PC-9 (cell line): ENCODE data around the gene STX16. TPM values are rescaled to one million over a fixed set of nuclear protein-coding genes. Genes with fewer than 3 reads are reported as not detected.
A peak's percentile ranks its signal among the peaks of the same experiment; 100 is the strongest.

Source experiments
- BruUV-seq: library from RNA; stranded (reverse); fragments of 400-500 nt; replicated peaks from 2 replicates; lab custom pipeline; 2021; lab: Mats Ljungman, UMichigan
- CTCF ChIA-PET: fragments of 300-600 bp; sonication (Branson Sonifier 250); formaldehyde crosslinking; loops from one replicate; lab custom pipeline; 2022; ENCODE audit warnings: antibody characterized with exemption; lab: Charles Lee
- POLR2A ChIA-PET: fragments of 300-600 bp; sonication (Branson Sonifier 250); formaldehyde crosslinking; loops from one replicate; lab custom pipeline; 2022; ENCODE audit warnings: antibody characterized with exemption; ENCODE audit not compliant: unreplicated experiment; lab: Charles Lee
- DNase-seq, 2 experiments: peaks; one replicate each; pipeline versions ENCODE4 v3.0.0 to v3.0.0-alpha.2; 2015 to 2022; ENCODE audit warnings: mixed read lengths in 1 of 2
- H2AFZ ChIP-seq: fragments of 200-600 bp; sonication (generic); 2 replicates; pipeline ENCODE4 v1.8.1; 2017; ENCODE audit warnings: antibody characterized with exemption
- H3F3A ChIP-seq: fragments of 200-600 bp; sonication (generic); 2 replicates; pipeline ENCODE4 v1.8.1; 2017; ENCODE audit warnings: antibody characterized with exemption, mild to moderate bottlenecking, low read depth; ENCODE audit not compliant: insufficient read depth
- H3K27ac ChIP-seq: fragments of 200-600 bp; sonication (generic); 2 replicates; pipeline ENCODE4 v1.6.1; 2016; ENCODE audit warnings: mixed run types
- H3K27me3 ChIP-seq: fragments of 200-600 bp; sonication (generic); 2 replicates; pipeline ENCODE4 v1.6.1; 2016; ENCODE audit warnings: low read depth, mixed run types; ENCODE audit not compliant: insufficient read depth
- H3K36me3 ChIP-seq: fragments of 200-600 bp; sonication (generic); 2 replicates; pipeline ENCODE4 v1.6.1; 2016; ENCODE audit warnings: low read depth, mixed run types
- H3K4me1 ChIP-seq: fragments of 200-600 bp; sonication (generic); replicated peaks from 2 replicates; pipeline ENCODE4 v1.6.1; 2016; ENCODE audit warnings: mixed run types; ENCODE audit not compliant: insufficient read depth
- H3K4me2 ChIP-seq: fragments of 200-600 bp; sonication (generic); 2 replicates; pipeline ENCODE4 v1.6.1; 2017; ENCODE audit warnings: mixed run types
- H3K4me3 ChIP-seq: fragments of 200-600 bp; sonication (generic); 2 replicates; pipeline ENCODE4 v1.6.1; 2016; ENCODE audit warnings: mixed run types
- H3K79me2 ChIP-seq: fragments of 200-600 bp; sonication (generic); 2 replicates; pipeline ENCODE4 v1.6.1; 2017; ENCODE audit warnings: low read depth, mixed run types
- H3K9me2 ChIP-seq: fragments of 200-600 bp; sonication (generic); 2 replicates; pipeline ENCODE4 v1.8.1; 2017; ENCODE audit warnings: mild to moderate bottlenecking; ENCODE audit not compliant: insufficient read depth
- H3K9me3 ChIP-seq: fragments of 200-600 bp; sonication (generic); 2 replicates; pipeline ENCODE4 v1.8.1; 2016; ENCODE audit warnings: low read depth; ENCODE audit not compliant: insufficient read depth
- H4K20me1 ChIP-seq: fragments of 200-600 bp; sonication (generic); 2 replicates; pipeline ENCODE4 v1.8.1; 2017; ENCODE audit not compliant: insufficient read depth
- EZH2 ChIP-seq: fragments of 200-600 bp; sonication (generic); IDR thresholded peaks from 2 replicates; pipeline ENCODE4 v1.8.0; 2017; ENCODE audit warnings: antibody characterized with exemption, low read depth
- intact Hi-C: fragments of 100-400 bp; cut with micrococcal nuclease; formaldehyde crosslinking; loops from one replicate; pipeline ENCODE4 v1.10.0; 2022; ENCODE audit not compliant: unreplicated experiment
- total RNA-seq: library from RNA; stranded (reverse); gene quantifications from 2 replicates; pipeline ENCODE4 v1.2.3, GENCODE V29; 2021
- TF ChIP-seq, protein P1 (sequence below): fragments of 200-600 bp; sonication (generic); conservative IDR thresholded peaks from 2 replicates; pipeline ENCODE4 v1.6.1; 2017; ENCODE audit warnings: mixed run types, antibody characterized with exemption, mild to moderate bottlenecking, moderate library complexity

The STX16 gene
- total RNA-seq, 1 experiment from 2014 or later = 76.3 TPM

DNA sequence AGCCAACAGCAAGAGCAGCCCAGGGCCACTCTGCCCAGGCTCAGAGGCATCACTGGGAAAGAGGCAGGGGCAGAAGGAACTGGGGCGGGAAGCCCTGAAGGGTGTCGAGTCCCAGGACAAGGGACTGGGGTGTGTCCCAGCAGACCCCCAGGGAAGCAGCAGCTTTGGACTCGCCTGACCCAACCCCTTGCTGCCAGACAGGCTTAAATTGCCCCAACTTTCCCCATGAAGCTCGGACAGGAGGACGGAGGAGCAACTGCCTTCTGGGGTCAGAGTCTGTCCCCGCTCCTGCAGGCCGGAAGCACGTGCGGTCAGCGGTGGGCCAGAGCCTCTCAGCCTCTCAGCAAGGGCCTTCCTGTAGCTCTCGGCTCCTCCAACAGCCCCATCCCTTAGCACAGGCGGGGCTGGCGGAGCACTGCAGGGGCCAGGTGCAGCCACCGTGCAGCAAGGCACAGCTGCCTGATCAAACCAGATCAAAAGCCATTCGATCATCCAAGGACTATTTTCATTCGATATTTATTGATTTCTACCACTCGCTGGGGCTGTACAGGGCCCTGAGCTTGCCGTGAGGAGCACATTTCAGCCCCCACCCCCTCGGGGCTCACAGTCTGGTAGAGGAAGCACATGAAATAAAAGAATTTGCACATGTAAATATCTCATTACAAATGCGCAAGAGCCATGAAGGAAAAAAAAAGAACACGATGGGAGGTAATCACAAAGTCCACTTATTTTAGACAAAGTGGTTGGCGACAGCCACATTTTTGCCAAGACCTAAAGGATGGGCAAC lies 31.8 kb upstream of the STX16 start:
- no peaks in the 10 kb centered on the region for H3K9me2 ChIP-seq
- no peaks in the 10 kb centered on the region for H3K79me2 ChIP-seq
- TF ChIP-seq, protein P1, sequence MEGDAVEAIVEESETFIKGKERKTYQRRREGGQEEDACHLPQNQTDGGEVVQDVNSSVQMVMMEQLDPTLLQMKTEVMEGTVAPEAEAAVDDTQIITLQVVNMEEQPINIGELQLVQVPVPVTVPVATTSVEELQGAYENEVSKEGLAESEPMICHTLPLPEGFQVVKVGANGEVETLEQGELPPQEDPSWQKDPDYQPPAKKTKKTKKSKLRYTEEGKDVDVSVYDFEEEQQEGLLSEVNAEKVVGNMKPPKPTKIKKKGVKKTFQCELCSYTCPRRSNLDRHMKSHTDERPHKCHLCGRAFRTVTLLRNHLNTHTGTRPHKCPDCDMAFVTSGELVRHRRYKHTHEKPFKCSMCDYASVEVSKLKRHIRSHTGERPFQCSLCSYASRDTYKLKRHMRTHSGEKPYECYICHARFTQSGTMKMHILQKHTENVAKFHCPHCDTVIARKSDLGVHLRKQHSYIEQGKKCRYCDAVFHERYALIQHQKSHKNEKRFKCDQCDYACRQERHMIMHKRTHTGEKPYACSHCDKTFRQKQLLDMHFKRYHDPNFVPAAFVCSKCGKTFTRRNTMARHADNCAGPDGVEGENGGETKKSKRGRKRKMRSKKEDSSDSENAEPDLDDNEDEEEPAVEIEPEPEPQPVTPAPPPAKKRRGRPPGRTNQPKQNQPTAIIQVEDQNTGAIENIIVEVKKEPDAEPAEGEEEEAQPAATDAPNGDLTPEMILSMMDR = no peak
- TF ChIP-seq EZH2 = no peak
- no peak overlapping the region for H3K4me2 ChIP-seq
- no peak overlapping the region for H3K4me3 ChIP-seq
- intact Hi-C loops = no loop called here
- no peak overlapping the region for H2AFZ ChIP-seq
- H3F3A ChIP-seq = peaks cover 11% of the 10 kb centered on the region; the same call in 1 of the 2 replicates
- no peak for DNase-seq
- CTCF ChIA-PET = no interaction called here
- no TSS peak for BruUV-seq
- no peaks in the 10 kb centered on the region for H3K36me3 ChIP-seq
- H4K20me1 ChIP-seq = no peaks in the 10 kb centered on the region
- H3K27ac ChIP-seq = no peak overlapping the region
- peaks cover 7% of the 10 kb centered on the region for H3K9me3 ChIP-seq
- peaks cover 13% of the 10 kb centered on the region for H3K4me1 ChIP-seq
- H3K27me3 ChIP-seq = no peaks in the 10 kb centered on the region
- POLR2A ChIA-PET = interaction anchor here (0.6 kb wide), 1 partner anchor 168 kb away, joined by 3 read pairs; no protein-coding TSS in a partner anchor

DNA sequence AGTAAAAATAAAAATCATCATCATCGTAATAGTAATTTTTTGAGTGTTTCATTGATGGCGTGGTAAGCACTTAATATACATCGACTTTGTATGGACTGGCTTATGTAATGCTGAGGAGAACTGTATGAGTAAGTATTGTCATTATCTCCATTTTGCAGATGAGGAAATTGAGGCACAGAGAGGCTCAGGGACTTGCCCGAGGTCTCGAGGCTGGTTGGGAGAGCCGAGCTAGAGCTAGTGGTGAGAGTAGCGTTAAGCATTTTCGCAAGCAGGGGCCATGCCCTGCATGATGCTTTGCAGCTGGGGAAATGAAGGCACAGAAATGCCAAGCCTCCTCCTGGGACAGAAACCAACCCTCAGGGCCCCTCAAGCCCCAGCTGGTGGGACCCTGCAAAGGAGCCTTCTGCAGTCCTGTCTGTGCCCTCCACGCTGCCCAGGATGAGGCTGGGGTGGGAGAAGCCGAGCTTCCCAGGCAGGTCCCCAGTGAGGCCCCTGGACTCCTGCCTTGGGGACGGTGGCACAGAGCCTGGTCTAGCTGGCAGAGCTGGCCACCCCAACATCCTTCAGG lies 31.1 kb upstream of the STX16 start:
- CTCF ChIA-PET = no interaction called here
- Histone ChIP-seq H3F3A (peaks cover 11% of the 10 kb centered on the region; the same call in 1 of the 2 replicates), H3K4me1 (peaks cover 20% of the 10 kb centered on the region), H2AFZ (no peak overlapping the region), H3K9me3 (peaks cover 7% of the 10 kb centered on the region), H3K4me2 (no peak overlapping the region), H3K27me3 (no peaks in the 10 kb centered on the region), H3K4me3 (no peak overlapping the region), H3K36me3 (no peaks in the 10 kb centered on the region), H3K79me2 (no peaks in the 10 kb centered on the region), H4K20me1 (no peaks in the 10 kb centered on the region), H3K27ac (no peak overlapping the region), H3K9me2 (no peaks in the 10 kb centered on the region)
- no peak for TF ChIP-seq EZH2
- TF ChIP-seq, protein P1 = no peak
- intact Hi-C loops = no loop called here
- TSS peak; percentile 99 for BruUV-seq
- POLR2A ChIA-PET = interaction anchor here (0.6 kb wide), 1 partner anchor 167 kb away, joined by 3 read pairs; no protein-coding TSS in a partner anchor
- DNase-seq = peak in 1 of 2 experiments; percentile 59

DNA sequence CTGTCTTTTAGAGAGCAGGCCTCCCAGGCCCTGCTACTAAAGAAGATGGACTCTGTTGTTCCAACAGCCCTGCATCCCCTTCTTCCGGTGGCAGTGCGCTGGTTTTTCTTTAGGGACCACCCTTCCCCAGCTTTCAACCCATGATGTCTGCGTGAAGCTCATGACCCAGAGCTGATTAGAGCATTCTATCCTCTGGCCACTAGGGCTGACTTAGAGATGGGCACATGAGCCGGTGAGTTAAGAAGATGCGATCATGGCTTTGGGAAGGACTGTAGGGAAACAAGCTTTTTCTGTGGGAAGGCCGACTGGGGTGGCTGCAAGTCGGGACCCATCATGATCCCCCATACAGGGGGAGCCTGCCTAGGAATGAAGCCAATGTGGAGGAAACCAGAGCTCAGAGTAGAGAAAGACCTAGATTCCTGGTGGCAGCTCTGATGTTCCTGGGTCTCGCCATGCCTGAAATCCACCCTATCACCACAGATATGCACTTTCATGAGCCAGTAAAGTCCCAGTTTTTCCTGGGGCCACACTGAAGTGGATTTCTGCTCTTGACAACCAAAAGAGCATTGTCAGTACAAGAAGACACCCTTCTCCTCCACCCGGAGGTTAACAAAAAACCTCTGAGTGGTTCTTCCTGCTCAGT lies 29.1 kb upstream of the STX16 start:
- Histone ChIP-seq H3K36me3 (no peaks in the 10 kb centered on the region), H3K9me3 (peaks cover 5% of the 10 kb centered on the region), H3K4me3 (no peak overlapping the region), H3K79me2 (no peaks in the 10 kb centered on the region), H3K4me1 (peaks cover 39% of the 10 kb centered on the region), H3F3A (peaks cover 11% of the 10 kb centered on the region; the same call in 1 of the 2 replicates), H4K20me1 (no peaks in the 10 kb centered on the region), H3K9me2 (no peaks in the 10 kb centered on the region), H3K27ac (no peak overlapping the region), H3K27me3 (no peaks in the 10 kb centered on the region), H2AFZ (no peak overlapping the region), H3K4me2 (no peak overlapping the region)
- no peak for DNase-seq
- TF ChIP-seq, protein P1 = no peak; the same call in 1 of the 2 replicates
- TF ChIP-seq EZH2 = no peak
- ChIA-PET CTCF (no interaction called here), POLR2A (no interaction called here)
- no TSS peak for BruUV-seq
- intact Hi-C loops = no loop called here
